ENCODE data around the gene EHHADH. TPM values are rescaled to one million over a fixed set of nuclear protein-coding genes. Genes with fewer than 3 reads are reported as not detected.

Gene EHHADH
- total RNA-seq, 1 experiment from 2014 or later, result 4.2 TPM

DNA sequence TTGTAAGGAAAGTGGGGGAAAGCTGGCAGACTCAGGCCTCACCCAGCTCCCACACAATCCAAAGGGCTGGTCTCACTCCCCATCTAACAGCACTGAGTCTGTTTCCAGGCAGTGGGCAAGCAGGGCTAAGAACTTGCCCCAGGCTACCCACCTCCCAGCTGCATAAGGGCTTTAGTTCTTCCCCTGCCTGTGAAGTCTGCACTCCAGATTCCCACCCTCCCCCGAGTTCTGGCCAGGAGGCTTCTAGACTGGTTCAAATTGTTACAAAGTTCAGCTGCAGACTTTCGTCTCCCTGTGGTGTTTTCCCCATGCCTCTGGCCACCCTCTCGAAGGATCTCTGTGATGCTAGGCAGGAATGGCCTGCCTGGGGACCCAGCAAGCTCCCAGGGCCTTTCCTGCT is 11.2 kb downstream of the EHHADH start:
- no peak for TF ChIP-seq ZNF671 (CRISPR knock-in tag; IDR thresholded peaks at IDR 0.05)
- TF ChIP-seq, protein P1, sequence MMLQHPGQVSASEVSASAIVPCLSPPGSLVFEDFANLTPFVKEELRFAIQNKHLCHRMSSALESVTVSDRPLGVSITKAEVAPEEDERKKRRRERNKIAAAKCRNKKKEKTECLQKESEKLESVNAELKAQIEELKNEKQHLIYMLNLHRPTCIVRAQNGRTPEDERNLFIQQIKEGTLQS (CRISPR knock-in tag; conservative IDR thresholded peaks at IDR 0.05), result no peak
- TF ChIP-seq, protein P2, sequence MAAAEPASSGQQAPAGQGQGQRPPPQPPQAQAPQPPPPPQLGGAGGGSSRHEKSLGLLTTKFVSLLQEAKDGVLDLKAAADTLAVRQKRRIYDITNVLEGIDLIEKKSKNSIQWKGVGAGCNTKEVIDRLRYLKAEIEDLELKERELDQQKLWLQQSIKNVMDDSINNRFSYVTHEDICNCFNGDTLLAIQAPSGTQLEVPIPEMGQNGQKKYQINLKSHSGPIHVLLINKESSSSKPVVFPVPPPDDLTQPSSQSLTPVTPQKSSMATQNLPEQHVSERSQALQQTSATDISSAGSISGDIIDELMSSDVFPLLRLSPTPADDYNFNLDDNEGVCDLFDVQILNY (CRISPR knock-in tag; IDR thresholded peaks at IDR 0.05), result no peak
- TF ChIP-seq FOXJ3 (CRISPR knock-in tag; IDR thresholded peaks at IDR 0.05; ENCODE audit: borderline replicate concordance), result no peak
- no peak for TF ChIP-seq ZNF263 (CRISPR knock-in tag; IDR thresholded peaks at IDR 0.05; ENCODE audit: low read depth)
- TF ChIP-seq NR1H2 (CRISPR knock-in tag; IDR thresholded peaks at IDR 0.05), result no peak
- TF ChIP-seq, protein P3, sequence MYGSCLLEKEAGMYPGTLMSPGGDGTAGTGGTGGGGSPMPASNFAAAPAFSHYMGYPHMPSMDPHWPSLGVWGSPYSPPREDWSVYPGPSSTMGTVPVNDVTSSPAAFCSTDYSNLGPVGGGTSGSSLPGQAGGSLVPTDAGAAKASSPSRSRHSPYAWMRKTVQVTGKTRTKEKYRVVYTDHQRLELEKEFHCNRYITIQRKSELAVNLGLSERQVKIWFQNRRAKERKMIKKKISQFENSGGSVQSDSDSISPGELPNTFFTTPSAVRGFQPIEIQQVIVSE (CRISPR knock-in tag; IDR thresholded peaks at IDR 0.05; ENCODE audit: borderline replicate concordance), result no peak
- no peak for TF ChIP-seq ZNF416 (CRISPR knock-in tag; IDR thresholded peaks at IDR 0.05)
- TF ChIP-seq, protein P4, sequence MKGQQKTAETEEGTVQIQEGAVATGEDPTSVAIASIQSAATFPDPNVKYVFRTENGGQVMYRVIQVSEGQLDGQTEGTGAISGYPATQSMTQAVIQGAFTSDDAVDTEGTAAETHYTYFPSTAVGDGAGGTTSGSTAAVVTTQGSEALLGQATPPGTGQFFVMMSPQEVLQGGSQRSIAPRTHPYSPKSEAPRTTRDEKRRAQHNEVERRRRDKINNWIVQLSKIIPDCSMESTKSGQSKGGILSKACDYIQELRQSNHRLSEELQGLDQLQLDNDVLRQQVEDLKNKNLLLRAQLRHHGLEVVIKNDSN (CRISPR knock-in tag; IDR thresholded peaks at IDR 0.05), result no peak
- no peak for TF ChIP-seq ZBTB21 (CRISPR knock-in tag; IDR thresholded peaks at IDR 0.05; ENCODE audit: borderline replicate concordance)
- TF ChIP-seq RORB (CRISPR knock-in tag; IDR thresholded peaks at IDR 0.05), result no peak
- TF ChIP-seq CREB1 (CRISPR knock-in tag; IDR thresholded peaks at IDR 0.05), result no peak
- no peak for TF ChIP-seq NFE2L1 (CRISPR knock-in tag; IDR thresholded peaks at IDR 0.05)
- H3K27ac Mint-ChIP-seq, result no peak overlapping the region
- ChIA-PET CTCF (no interaction called here), POLR2A (no interaction called here)
- peaks cover 18% of the 10 kb centered on the region for H3K36me3 Mint-ChIP-seq
- H3K4me1 Mint-ChIP-seq, result 0 out of 2 replicates have a peak, but pooled peaks cover 2% of the 10 kb centered on the region
- H3K27me3 Mint-ChIP-seq (ENCODE audit: low read depth), result peaks cover 3% of the 10 kb centered on the region; the same call in 1 of the 2 replicates
- DNase-seq (ENCODE audit: low spot score) (no peak), ATAC-seq (no peak)
- H3K9me3 Mint-ChIP-seq, result peaks cover 54% of the 10 kb centered on the region
- H3K4me3 Mint-ChIP-seq, result no peak overlapping the region

DNA sequence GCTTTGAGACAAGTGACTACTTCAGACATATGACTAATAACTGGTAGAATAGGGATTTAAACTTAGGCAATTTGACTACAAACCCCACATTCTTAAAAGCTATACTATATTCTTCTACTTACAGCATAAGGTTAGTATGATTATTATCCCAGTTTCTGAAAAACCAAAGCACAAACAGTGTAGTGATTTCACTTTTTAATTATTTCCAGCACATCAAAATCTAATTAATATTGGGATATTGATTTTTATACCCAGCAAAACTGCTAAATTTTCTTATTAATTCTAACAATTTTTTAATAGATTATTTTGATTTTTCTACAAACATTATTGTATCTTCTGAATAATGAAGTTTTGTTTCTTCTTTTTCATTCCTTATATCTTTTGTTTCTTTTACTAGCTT is 16.9 kb downstream of the EHHADH start:
- no peaks in the 10 kb centered on the region for H3K27me3 Mint-ChIP-seq (ENCODE audit: low read depth)
- H3K4me3 Mint-ChIP-seq, result no peak overlapping the region
- no peak for DNase-seq (ENCODE audit: low spot score)
- peaks cover 26% of the 10 kb centered on the region for H3K36me3 Mint-ChIP-seq
- no peak for ATAC-seq
- no peaks in the 10 kb centered on the region for H3K4me1 Mint-ChIP-seq
- TF ChIP-seq ZNF317 (CRISPR knock-in tag; IDR thresholded peaks at IDR 0.05; ENCODE audit: borderline replicate concordance, low read depth) (no peak), IRF2 (CRISPR knock-in tag; IDR thresholded peaks at IDR 0.05; ENCODE audit: borderline replicate concordance, low read depth) (no peak), ZNF396 (CRISPR knock-in tag; IDR thresholded peaks at IDR 0.05; ENCODE audit: borderline replicate concordance) (no peak), ELF4 (CRISPR knock-in tag; IDR thresholded peaks at IDR 0.05; ENCODE audit: low read depth) (no peak)
- TF ChIP-seq, protein P5, sequence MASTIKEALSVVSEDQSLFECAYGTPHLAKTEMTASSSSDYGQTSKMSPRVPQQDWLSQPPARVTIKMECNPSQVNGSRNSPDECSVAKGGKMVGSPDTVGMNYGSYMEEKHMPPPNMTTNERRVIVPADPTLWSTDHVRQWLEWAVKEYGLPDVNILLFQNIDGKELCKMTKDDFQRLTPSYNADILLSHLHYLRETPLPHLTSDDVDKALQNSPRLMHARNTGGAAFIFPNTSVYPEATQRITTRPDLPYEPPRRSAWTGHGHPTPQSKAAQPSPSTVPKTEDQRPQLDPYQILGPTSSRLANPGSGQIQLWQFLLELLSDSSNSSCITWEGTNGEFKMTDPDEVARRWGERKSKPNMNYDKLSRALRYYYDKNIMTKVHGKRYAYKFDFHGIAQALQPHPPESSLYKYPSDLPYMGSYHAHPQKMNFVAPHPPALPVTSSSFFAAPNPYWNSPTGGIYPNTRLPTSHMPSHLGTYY (CRISPR knock-in tag; IDR thresholded peaks at IDR 0.05), result no peak
- TF ChIP-seq, protein P6, sequence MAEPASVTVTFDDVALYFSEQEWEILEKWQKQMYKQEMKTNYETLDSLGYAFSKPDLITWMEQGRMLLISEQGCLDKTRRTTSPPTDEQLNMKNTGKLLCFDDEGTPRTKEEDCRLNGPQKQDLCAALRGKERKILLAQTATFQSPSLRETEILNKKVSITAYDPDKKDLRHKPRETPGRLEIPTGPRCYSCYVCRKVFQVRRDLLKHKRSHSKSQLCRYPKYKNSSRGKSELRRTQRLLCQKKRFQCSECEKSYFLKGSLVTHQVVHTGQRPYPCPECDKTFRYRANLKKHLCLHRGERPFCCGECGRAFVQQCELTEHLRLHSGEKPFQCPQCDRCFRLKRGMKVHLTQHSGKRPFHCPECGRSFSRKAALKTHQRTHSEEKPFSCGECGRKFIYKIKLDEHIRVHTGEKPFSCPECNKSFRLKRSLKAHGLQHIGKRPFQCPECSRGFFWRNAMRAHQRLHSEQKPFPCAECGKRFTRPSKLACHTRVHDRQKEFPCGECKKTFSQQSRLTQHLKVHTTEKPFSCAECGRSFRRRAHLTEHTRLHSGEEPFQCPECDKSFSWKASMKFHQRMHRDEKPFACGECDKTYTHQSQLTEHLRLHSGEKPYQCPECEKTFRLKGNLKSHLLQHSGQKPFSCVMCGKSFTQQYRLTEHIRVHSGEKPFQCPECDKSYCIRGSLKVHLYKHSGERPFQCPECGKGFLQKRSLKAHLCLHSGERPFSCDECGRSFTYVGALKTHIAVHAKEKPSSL (CRISPR knock-in tag; conservative IDR thresholded peaks at IDR 0.05), result no peak
- TF ChIP-seq, protein P4 (CRISPR knock-in tag; IDR thresholded peaks at IDR 0.05), result no peak
- ChIA-PET CTCF (no interaction called here), POLR2A (no interaction called here)
- H3K9me3 Mint-ChIP-seq, result peaks cover 54% of the 10 kb centered on the region
- no peak overlapping the region for H3K27ac Mint-ChIP-seq
